ENCODE measurements around the gene PDSS1. TPM values are rescaled to one million over a fixed set of nuclear protein-coding genes. Genes with fewer than 3 reads are reported as not detected.
"Not testable (repeated sequence)": the region's sequence is repeated elsewhere in the genome, so short reads cannot be mapped to it uniquely, and the experiment has no call there.

The PDSS1 gene
- total and polyA plus RNA-seq, 5 donors, result 2.8 to 7.4 (median 4.9) TPM

- DNase-seq (no peak), ATAC-seq (no peak)
- intact Hi-C loops (cut with DNase I), result loop anchor here in 1 of 4 donors (10.0 kb wide), 1 partner anchor 204 kb away; no protein-coding TSS in a partner anchor
- no peaks in the 10 kb centered on the region for H3K4me1 ChIP-seq (ENCODE audit: control insufficient read depth, insufficient read depth, low read length)
- H3K27ac ChIP-seq (ENCODE audit: low read length), result no peak overlapping the region
- no peaks in the 10 kb centered on the region for H3K9me3 ChIP-seq (ENCODE audit: control insufficient read depth, low read length)
- no peaks in the 10 kb centered on the region for H3K27me3 ChIP-seq (ENCODE audit: control insufficient read depth, insufficient read depth)
- WGBS, result 80% methylated on average over 1 of the region's 1 CpG
- no peak overlapping the region for H3K4me3 ChIP-seq (ENCODE audit: low read length)
Measured at GRCh38 chr10:26681076-26681475, 16.4 kb upstream of the PDSS1 start.

- intact Hi-C loops (cut with DNase I), result loop anchor here in 1 of 4 donors (10.0 kb wide), 1 partner anchor 203 kb away; no protein-coding TSS in a partner anchor
- WGBS, result 39% methylated on average over 3 of the region's 3 CpGs
Measured at GRCh38 chr10:26681971-26682370, 15.5 kb upstream of the PDSS1 start.

GRCh38 chr10:26682931-26683330, 14.6 kb upstream of the PDSS1 start:
- 68% methylated on average over 6 of the region's 6 CpGs for WGBS
- H3K27me3 ChIP-seq (ENCODE audit: control insufficient read depth, insufficient read depth), result no peaks in the 10 kb centered on the region
- H3K4me1 ChIP-seq (ENCODE audit: control insufficient read depth, insufficient read depth, low read length), result no peaks in the 10 kb centered on the region
- intact Hi-C loops (cut with DNase I), result loop anchor here in 1 of 4 donors (10.0 kb wide), 1 partner anchor 202 kb away; no protein-coding TSS in a partner anchor
- H3K4me3 ChIP-seq (ENCODE audit: low read length), result no peak overlapping the region
- H3K27ac ChIP-seq (ENCODE audit: low read length), result no peak overlapping the region
- DNase-seq (no peak), ATAC-seq (no peak)
- no peaks in the 10 kb centered on the region for H3K9me3 ChIP-seq (ENCODE audit: control insufficient read depth, low read length)

More at GRCh38 chr10:26681971-26682370, 15.5 kb upstream of the PDSS1 start:
- H3K27ac ChIP-seq (ENCODE audit: low read length); H3K4me3 ChIP-seq (ENCODE audit: low read length); H3K27me3 ChIP-seq (ENCODE audit: control insufficient read depth, insufficient read depth); H3K9me3 ChIP-seq (ENCODE audit: control insufficient read depth, low read length); H3K4me1 ChIP-seq (ENCODE audit: control insufficient read depth, insufficient read depth, low read length): not testable (repeated sequence)
- DNase-seq (peak in 1 of 3 donors; percentile 27), ATAC-seq (peak; percentile 41 to 70)

GRCh38 chr10:26684667-26685264, 12.7 kb upstream of the PDSS1 start:
- peak; percentile 71 to 88 for ATAC-seq
- H3K27ac ChIP-seq (ENCODE audit: low read length); H3K4me1 ChIP-seq (ENCODE audit: control insufficient read depth, insufficient read depth, low read length); H3K27me3 ChIP-seq (ENCODE audit: control insufficient read depth, insufficient read depth); DNase-seq; H3K9me3 ChIP-seq (ENCODE audit: control insufficient read depth, low read length); H3K4me3 ChIP-seq (ENCODE audit: low read length): not testable (repeated sequence)
- WGBS, result 25% methylated on average over 6 of the region's 6 CpGs
- intact Hi-C loops (cut with DNase I), result loop anchor here in 1 of 4 donors (10.0 kb wide), 1 partner anchor 200 kb away; no protein-coding TSS in a partner anchor

- ATAC-seq (no peak), DNase-seq (no peak)
- Histone ChIP-seq H3K27me3 (ENCODE audit: control insufficient read depth, insufficient read depth) (no peaks in the 10 kb centered on the region), H3K4me1 (ENCODE audit: control insufficient read depth, insufficient read depth, low read length) (no peaks in the 10 kb centered on the region), H3K9me3 (ENCODE audit: control insufficient read depth, low read length) (no peaks in the 10 kb centered on the region), H3K4me3 (ENCODE audit: low read length) (no peak overlapping the region), H3K27ac (ENCODE audit: low read length) (no peak overlapping the region)
- intact Hi-C loops (cut with DNase I), result loop anchor here in 1 of 4 donors (10.0 kb wide), 1 partner anchor 199 kb away; no protein-coding TSS in a partner anchor
- 83% methylated on average over 3 of the region's 3 CpGs for WGBS
Measured at GRCh38 chr10:26685441-26685840, 12.1 kb upstream of the PDSS1 start.

GRCh38 chr10:26689399-26689798, 8.1 kb upstream of the PDSS1 start:
- Histone ChIP-seq H3K4me1 (ENCODE audit: control insufficient read depth, insufficient read depth, low read length) (no peaks in the 10 kb centered on the region), H3K9me3 (ENCODE audit: control insufficient read depth, low read length) (no peaks in the 10 kb centered on the region), H3K27me3 (ENCODE audit: control insufficient read depth, insufficient read depth) (no peaks in the 10 kb centered on the region), H3K4me3 (ENCODE audit: low read length) (no peak overlapping the region), H3K27ac (ENCODE audit: low read length) (no peak overlapping the region)
- no peak for ATAC-seq
- DNase-seq, result no peak
- 90% methylated on average over 4 of the region's 4 CpGs for WGBS
- intact Hi-C loops (cut with DNase I), result loop anchor here in 1 of 4 donors (10.0 kb wide), 1 partner anchor 195 kb away; no protein-coding TSS in a partner anchor

GRCh38 chr10:26690731-26691475, 6.6 kb upstream of the PDSS1 start:
- DNase-seq (no peak), ATAC-seq (no peak)
- Histone ChIP-seq H3K27ac (ENCODE audit: low read length) (no peak overlapping the region), H3K4me1 (ENCODE audit: control insufficient read depth, insufficient read depth, low read length) (no peaks in the 10 kb centered on the region), H3K9me3 (ENCODE audit: control insufficient read depth, low read length) (no peaks in the 10 kb centered on the region), H3K4me3 (ENCODE audit: low read length) (no peak overlapping the region), H3K27me3 (ENCODE audit: control insufficient read depth, insufficient read depth) (no peaks in the 10 kb centered on the region)
- intact Hi-C loops (cut with DNase I), result no loop called here
- 59% methylated on average over 6 of the region's 6 CpGs for WGBS

- ATAC-seq; H3K27me3 ChIP-seq (ENCODE audit: control insufficient read depth, insufficient read depth); H3K9me3 ChIP-seq (ENCODE audit: control insufficient read depth, low read length); H3K27ac ChIP-seq (ENCODE audit: low read length); H3K4me3 ChIP-seq (ENCODE audit: low read length); DNase-seq; H3K4me1 ChIP-seq (ENCODE audit: control insufficient read depth, insufficient read depth, low read length); intact Hi-C loops (cut with DNase I): not testable (repeated sequence)
- 65% methylated on average over 4 of the region's 4 CpGs for WGBS
Measured at GRCh38 chr10:26694536-26694935, 3.0 kb upstream of the PDSS1 start.

GRCh38 chr10:26696786-26697162, 727 bp upstream of the PDSS1 start:
- intact Hi-C loops (cut with DNase I), result no loop called here
- DNase-seq (no peak), ATAC-seq (no peak)
- WGBS, result 25% methylated on average over 11 of the region's 11 CpGs
- Histone ChIP-seq H3K4me3 (ENCODE audit: low read length) (peak overlapping the region; percentile 50), H3K9me3 (ENCODE audit: control insufficient read depth, low read length) (no peaks in the 10 kb centered on the region), H3K4me1 (ENCODE audit: control insufficient read depth, insufficient read depth, low read length) (peaks cover 6% of the 10 kb centered on the region), H3K27ac (ENCODE audit: low read length) (peak overlapping the region; percentile 39), H3K27me3 (ENCODE audit: control insufficient read depth, insufficient read depth) (no peaks in the 10 kb centered on the region)

GRCh38 chr10:26697922-26698608, 564 bp downstream of the PDSS1 start:
- H3K27me3 ChIP-seq (ENCODE audit: control insufficient read depth, insufficient read depth), result no peaks in the 10 kb centered on the region
- ATAC-seq (no peak), DNase-seq (no peak)
- 2% methylated on average over 42 of the region's 42 CpGs for WGBS
- intact Hi-C loops (cut with DNase I), result no loop called here
- no peaks in the 10 kb centered on the region for H3K9me3 ChIP-seq (ENCODE audit: control insufficient read depth, low read length)
- no peak overlapping the region for H3K27ac ChIP-seq (ENCODE audit: low read length)
- H3K4me1 ChIP-seq (ENCODE audit: control insufficient read depth, insufficient read depth, low read length), result peaks cover 6% of the 10 kb centered on the region
- peak overlapping the region; percentile 50 for H3K4me3 ChIP-seq (ENCODE audit: low read length)

GRCh38 chr10:26698909-26699308, 1.4 kb downstream of the PDSS1 start:
- peaks cover 6% of the 10 kb centered on the region for H3K4me1 ChIP-seq (ENCODE audit: control insufficient read depth, insufficient read depth, low read length)
- WGBS, result 80% methylated on average over 2 of the region's 2 CpGs
- H3K27ac ChIP-seq (ENCODE audit: low read length), result no peak overlapping the region
- H3K27me3 ChIP-seq (ENCODE audit: control insufficient read depth, insufficient read depth), result no peaks in the 10 kb centered on the region
- H3K9me3 ChIP-seq (ENCODE audit: control insufficient read depth, low read length), result no peaks in the 10 kb centered on the region
- ATAC-seq, result no peak
- no peak overlapping the region for H3K4me3 ChIP-seq (ENCODE audit: low read length)
- DNase-seq, result no peak
- intact Hi-C loops (cut with DNase I), result no loop called here
